Activated B cell treated with CpG ODN at 0.5 μM for 24 hours (primary cell): ENCODE data around the gene ZBTB21. TPM values are rescaled to one million over a fixed set of nuclear protein-coding genes. Genes with fewer than 3 reads are reported as not detected.
"Not testable (repeated sequence)": the region's sequence is repeated elsewhere in the genome, so short reads cannot be mapped to it uniquely, and the experiment has no call there.

ENCODE experiments used
- ATAC-seq: fragments of 200-7000 bp; cut with Tn5 transposase; one replicate; pipeline ENCODE4 v1.10.0; 2021; ENCODE audit warnings: low read depth, mild to moderate bottlenecking, moderate library complexity
- CTCF ChIA-PET: fragments of 350-600 bp; sonication (Branson Sonifier 250); formaldehyde crosslinking; loops from one replicate; lab custom pipeline; 2021; ENCODE audit warnings: antibody characterized with exemption; lab: Charles Lee
- POLR2A ChIA-PET: fragments of 350-600 bp; sonication (Branson Sonifier 250); formaldehyde crosslinking; loops from one replicate; lab custom pipeline; 2021; ENCODE audit warnings: antibody characterized with exemption; lab: Charles Lee
- DNase-seq: peaks from one replicate; pipeline ENCODE4 v3.0.0; 2022
- H3K27ac Mint-ChIP-seq: one replicate; pipeline ENCODE4 v1.8.0; 2020; ENCODE audit warnings: mixed read lengths
- H3K27me3 Mint-ChIP-seq: one replicate; pipeline ENCODE4 v1.8.0; 2021; ENCODE audit warnings: mixed read lengths
- H3K36me3 Mint-ChIP-seq: one replicate; pipeline ENCODE4 v1.8.0; 2021; ENCODE audit warnings: low read depth, mixed read lengths
- H3K4me1 Mint-ChIP-seq: one replicate; pipeline ENCODE4 v1.8.0; 2021; ENCODE audit warnings: mixed read lengths
- H3K4me3 Mint-ChIP-seq: one replicate; pipeline ENCODE4 v1.8.0; 2020; ENCODE audit warnings: mild to moderate bottlenecking, mixed read lengths
- H3K9me3 Mint-ChIP-seq: one replicate; pipeline ENCODE4 v1.8.0; 2020; ENCODE audit warnings: mixed read lengths
- CTCF ChIP-seq: fragments of 200-600 bp; IDR thresholded peaks from one replicate; pipeline ENCODE4 v1.8.0; 2022; ENCODE audit warnings: antibody characterized with exemption, mild to moderate bottlenecking
- intact Hi-C: fragments of 100-400 bp; cut with micrococcal nuclease; formaldehyde crosslinking; loops from one replicate; pipeline ENCODE4 v1.15.1; 2024
- total RNA-seq: library from RNA; stranded (reverse); gene quantifications from 2 replicates; pipeline ENCODE4 v1.2.3, GENCODE V29; 2022

Gene ZBTB21
- total RNA-seq, 1 donor from 2014 or later: 24.2 TPM

- ChIA-PET CTCF (no interaction called here), POLR2A (no interaction called here)
- Mint-ChIP-seq H3K27ac (no peak overlapping the region), H3K4me3 (no peak overlapping the region), H3K9me3 (no peaks in the 10 kb centered on the region), H3K4me1 (peaks cover 21% of the 10 kb centered on the region), H3K36me3 (no peaks in the 10 kb centered on the region), H3K27me3 (peaks cover 15% of the 10 kb centered on the region)
- no peak for DNase-seq
- no peak for ATAC-seq
- intact Hi-C loops: loop anchor here (10.0 kb wide), 1 partner anchor 54 kb away; no protein-coding TSS in a partner anchor
- no peak for TF ChIP-seq CTCF
These were observed 59.2 kb downstream of the ZBTB21 start for GRCh38 chr21:41950941-41951351.

- H3K9me3 Mint-ChIP-seq, DNase-seq, CTCF ChIA-PET, POLR2A ChIA-PET, H3K27me3 Mint-ChIP-seq, H3K4me3 Mint-ChIP-seq, ATAC-seq, H3K4me1 Mint-ChIP-seq, H3K36me3 Mint-ChIP-seq, H3K27ac Mint-ChIP-seq: not testable (repeated sequence)
- intact Hi-C loops: loop anchor here (10.0 kb wide), 1 partner anchor 55 kb away; no protein-coding TSS in a partner anchor
These were observed 60.5 kb downstream of the ZBTB21 start for GRCh38 chr21:41949631-41950030.

DNA sequence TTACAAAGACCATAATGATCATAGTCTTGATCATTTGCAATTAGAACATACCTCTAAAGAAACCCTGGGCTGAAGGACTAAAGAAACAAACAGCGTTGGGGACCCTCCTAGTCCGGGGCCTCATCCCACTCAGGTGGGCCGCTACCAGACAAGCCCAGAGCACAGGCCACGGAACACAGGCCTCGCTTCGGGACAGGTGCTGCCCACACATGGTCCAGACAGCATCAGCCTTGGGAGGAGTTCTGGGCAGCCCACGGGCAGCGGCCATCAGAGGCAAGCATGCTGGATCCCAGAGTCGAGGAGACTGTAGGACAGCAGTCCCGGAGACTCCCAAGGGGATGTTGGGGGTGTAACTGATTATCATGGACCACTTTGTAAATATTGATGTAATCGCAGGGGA is 61.3 kb downstream of the ZBTB21 start:
- intact Hi-C loops: no loop called here
- no peaks in the 10 kb centered on the region for H3K9me3 Mint-ChIP-seq
- ATAC-seq: no peak
- no peaks in the 10 kb centered on the region for H3K36me3 Mint-ChIP-seq
- no peak for DNase-seq
- peaks cover 4% of the 10 kb centered on the region for H3K4me1 Mint-ChIP-seq
- ChIA-PET CTCF (no interaction called here), POLR2A (no interaction called here)
- peaks cover 3% of the 10 kb centered on the region for H3K27me3 Mint-ChIP-seq
- TF ChIP-seq CTCF: no peak
- no peak overlapping the region for H3K4me3 Mint-ChIP-seq
- H3K27ac Mint-ChIP-seq: no peak overlapping the region

GRCh38 chr21:41948078-41948895 is 61.9 kb downstream of the ZBTB21 start:
- ChIA-PET POLR2A (interaction anchor here (0.9 kb wide), 1 partner anchor 19 kb away, joined by 3 read pairs; no protein-coding TSS in a partner anchor), CTCF (no interaction called here)
- DNase-seq (no peak), ATAC-seq (no peak)
- Mint-ChIP-seq H3K4me3 (no peak overlapping the region), H3K9me3 (no peaks in the 10 kb centered on the region), H3K4me1 (peaks cover 4% of the 10 kb centered on the region), H3K27me3 (peaks cover 3% of the 10 kb centered on the region), H3K27ac (no peak overlapping the region), H3K36me3 (no peaks in the 10 kb centered on the region)
- no peak for TF ChIP-seq CTCF
- intact Hi-C loops: no loop called here

- Mint-ChIP-seq H3K4me1 (no peaks in the 10 kb centered on the region), H3K27ac (no peak overlapping the region), H3K36me3 (no peaks in the 10 kb centered on the region), H3K27me3 (no peaks in the 10 kb centered on the region), H3K9me3 (no peaks in the 10 kb centered on the region), H3K4me3 (no peak overlapping the region)
- ATAC-seq: no peak
- no peak for DNase-seq
- intact Hi-C loops: no loop called here
- ChIA-PET CTCF (no interaction called here), POLR2A (no interaction called here)
- no peak for TF ChIP-seq CTCF
These were observed 64.2 kb downstream of the ZBTB21 start for GRCh38 chr21:41945982-41946381.
